K562 (cell line): ENCODE results near the gene SMIM3. TPM values are rescaled to one million over a fixed set of nuclear protein-coding genes. Genes with fewer than 3 reads are reported as not detected.
A peak's percentile ranks its signal among the peaks of the same experiment; 100 is the strongest.

Source experiments
- BCLAF1 ChIP-seq, 2 experiments: fragments of 450-650 bp in 1 of 2; IDR thresholded peaks; 2 replicates each; pipeline ENCODE4 v1.6.1; 2011 to 2017; ENCODE audit warnings: low read depth in 2 of 2, antibody characterized with exemption in 1 of 2, borderline replicate concordance in 1 of 2, low read length in 1 of 2, mild to moderate bottlenecking in 1 of 2, mixed read lengths in 1 of 2; ENCODE audit not compliant: control insufficient read depth in 1 of 2
- BRF1 ChIP-seq: IDR thresholded peaks from 3 replicates; pipeline ENCODE4 v1.6.1; 2011; ENCODE audit warnings: borderline replicate concordance, mild to moderate bottlenecking; ENCODE audit not compliant: insufficient read length; ENCODE audit errors: extremely low read depth
- FOXK1 ChIP-seq: sonication (generic); formaldehyde crosslinking; IDR thresholded peaks from 2 replicates; pipeline ENCODE4 v1.8.0; 2022; ENCODE audit warnings: missing genetic modification reagents, mild to moderate bottlenecking, borderline replicate concordance
- KDM1A ChIP-seq, 2 experiments: fragments of 450-650 bp; IDR thresholded peaks; 2 replicates each; pipeline ENCODE4 v1.6.1; 2016; ENCODE audit warnings: mild to moderate bottlenecking in 2 of 2
- MLLT1 ChIP-seq, 2 experiments: fragments of 450-650 bp; IDR thresholded peaks; 2 replicates each; pipeline ENCODE4 v1.6.1; 2016
- NFE2L1 ChIP-seq: fragments of 450-650 bp; IDR thresholded peaks from 2 replicates; pipeline ENCODE4 v1.6.1; 2016; ENCODE audit warnings: missing genetic modification characterization, low read depth, mild to moderate bottlenecking, missing compliant biosample characterization, moderate library complexity, borderline replicate concordance
- RAD21 ChIP-seq, 2 experiments: fragments of 250-450 bp in 1 of 2; fragments of 450-650 bp in 1 of 2; sonication (Bioruptor Pico) in 1 of 2; formaldehyde crosslinking in 1 of 2; IDR thresholded peaks in 1 of 2; conservative IDR thresholded peaks in 1 of 2; 2 replicates each; pipeline versions ENCODE4 v1.4.0 to v1.8.0; 2020 to 2022; ENCODE audit warnings: mild to moderate bottlenecking in 2 of 2, moderate library complexity in 1 of 2
- SIN3A ChIP-seq, 2 experiments: fragments of 150-350 bp in 1 of 2; IDR thresholded peaks; 2 replicates each; pipeline ENCODE4 v1.6.1; 2011 to 2016; ENCODE audit warnings: borderline replicate concordance in 2 of 2, low read depth in 2 of 2, low read length in 2 of 2, mild to moderate bottlenecking in 2 of 2, moderate library complexity in 2 of 2; ENCODE audit not compliant: control insufficient read depth in 1 of 2
- SIN3B ChIP-seq: fragments of 450-650 bp; IDR thresholded peaks from 2 replicates; pipeline ENCODE4 v1.6.1; 2017; ENCODE audit warnings: low read depth, mild to moderate bottlenecking, moderate library complexity
- SMAD2 ChIP-seq: fragments of 150-350 bp; IDR thresholded peaks from 2 replicates; pipeline ENCODE4 v1.6.1; 2014; ENCODE audit warnings: low read depth, mild to moderate bottlenecking, low read length
- SNAPC5 ChIP-seq: fragments of 250-450 bp; sonication (Bioruptor Pico); IDR thresholded peaks from 2 replicates; pipeline ENCODE4 v1.8.0; 2021; ENCODE audit warnings: moderate library complexity, mild to moderate bottlenecking, inconsistent platforms
- SNIP1 ChIP-seq: fragments of 450-650 bp; IDR thresholded peaks from 2 replicates; pipeline ENCODE4 v1.7.1; 2017; ENCODE audit warnings: low read depth, mild to moderate bottlenecking
- TBL1XR1 ChIP-seq, 2 experiments: IDR thresholded peaks; 2 replicates each; pipeline ENCODE4 v1.6.1; 2012; ENCODE audit warnings: improper control_type of control experiment in 2 of 2, low read length in 2 of 2, mild to moderate bottlenecking in 1 of 2
- VEZF1 ChIP-seq: fragments of 200-800 bp; sonication (Bioruptor generic); IDR thresholded peaks from 2 replicates; pipeline ENCODE4 v1.6.1; 2017; ENCODE audit warnings: missing genetic modification characterization, missing compliant biosample characterization
- ZNF140 ChIP-seq: fragments of 250-450 bp; sonication (Bioruptor Pico); IDR thresholded peaks from 2 replicates; pipeline ENCODE4 v1.8.0; 2021; ENCODE audit warnings: moderate library complexity, mild to moderate bottlenecking, inconsistent platforms
- ZNF263 ChIP-seq: sonication (generic); formaldehyde crosslinking; IDR thresholded peaks from 2 replicates; pipeline ENCODE4 v1.8.0; 2022; ENCODE audit warnings: mild to moderate bottlenecking, missing genetic modification reagents, borderline replicate concordance
- ZNF282 ChIP-seq: sonication (generic); formaldehyde crosslinking; IDR thresholded peaks from 2 replicates; pipeline ENCODE4 v1.8.1; 2023; ENCODE audit warnings: missing genetic modification reagents
- ZNF445 ChIP-seq: fragments of 250-450 bp; sonication (Bioruptor Pico); IDR thresholded peaks from 2 replicates; pipeline ENCODE4 v1.4.0; 2020; ENCODE audit warnings: low read depth, mild to moderate bottlenecking, moderate library complexity
- ZNF589 ChIP-seq: fragments of 200-800 bp; sonication (Bioruptor generic); IDR thresholded peaks from 2 replicates; pipeline ENCODE4 v1.6.1; 2016; ENCODE audit warnings: low read depth, missing genetic modification characterization, missing compliant biosample characterization
- ZNF785 ChIP-seq: fragments of 250-450 bp; sonication (Bioruptor Pico); IDR thresholded peaks from 2 replicates; pipeline ENCODE4 v1.4.0; 2020; ENCODE audit warnings: mild to moderate bottlenecking
- polyA plus RNA-seq, 8 experiments: library from polyadenylated mRNA; depleted of rRNA in 4 of 8; stranded (reverse) in 5 of 8; unstranded in 3 of 8; fragments of >200 nt; fragmentation: Nextera tagmentation in 2 of 8; fragmentation: Illumina TruSeq in 1 of 8; extraction: Ambion mirVana in 2 of 8; extraction: Trizol in 1 of 8; gene quantifications; 2 replicates each; pipeline versions ENCODE4 v1.2.1 to v1.2.3, GENCODE V29; 2011 to 2014; ENCODE audit warnings: inconsistent platforms in 1 of 8, missing spikeins in 1 of 8
- total RNA-seq, 7 experiments: library from RNA; depleted of rRNA in 6 of 7; stranded (reverse); fragments of >200 nt in 6 of 7; fragmentation: Illumina TruSeq in 2 of 7; extraction: Trizol in 2 of 7; gene quantifications; 2 replicates each; pipeline versions ENCODE4 v1.2.1 to v1.2.3, GENCODE V29; 2011 to 2021; ENCODE audit warnings: low replicate concordance in 1 of 7

The SMIM3 gene
- total and polyA plus RNA-seq, 9 of the 15 experiments (the other 6 are each of a cell fraction or from before 2014, with no cell fraction given): 4.1 to 27.7 (median 13.6) TPM

GRCh38 chr5:150778517-150779396, at the start of gene SMIM3 (continued):
- no peak for TF ChIP-seq BCLAF1 (IDR thresholded peaks at IDR 0.05; ENCODE audit: borderline replicate concordance in 1 of 2, control insufficient read depth in 1 of 2, low read depth in 2 of 2, low read length in 1 of 2)
- TF ChIP-seq ZNF445 (CRISPR knock-in tag): no peak
- no peak for TF ChIP-seq ZNF785 (CRISPR knock-in tag)
- no peak for TF ChIP-seq KDM1A (IDR thresholded peaks at IDR 0.05)
- TF ChIP-seq SNAPC5 (CRISPR knock-in tag): no peak
- no peak for TF ChIP-seq SMAD2
- TF ChIP-seq FOXK1: no peak
- no peak for TF ChIP-seq NFE2L1 (tag)
- TF ChIP-seq RAD21 (CRISPR knock-in tag; conservative IDR thresholded peaks at IDR 0.05 in 1 of 2, IDR thresholded peaks at IDR 0.05 in 1 of 2): peak; percentile 82 to 86
- TF ChIP-seq ZNF589 (CRISPR knock-in tag): 0 out of 2 replicates have a peak, but pooled peaks have one; percentile 67
- no peak for TF ChIP-seq SIN3B
- TF ChIP-seq ZNF263 (CRISPR knock-in tag): no peak; the same call in 1 of the 2 replicates
- TF ChIP-seq BRF1: no peak
- no peak for TF ChIP-seq ZNF140 (CRISPR knock-in tag)
- no peak for TF ChIP-seq SNIP1
- no peak for TF ChIP-seq TBL1XR1 (IDR thresholded peaks at IDR 0.05; ENCODE audit: low read length in 2 of 2)
- no peak for TF ChIP-seq ZNF282 (CRISPR knock-in tag)
- 0 out of 4 replicates have a peak, but pooled peaks of 1 of the 2 experiments have one; percentile 16 for TF ChIP-seq MLLT1 (IDR thresholded peaks at IDR 0.05)
- peak; percentile 36 for TF ChIP-seq VEZF1 (CRISPR knock-in tag)
- peak in 1 of 2 experiments; percentile 48; a peak in 1 of 4 replicates for TF ChIP-seq SIN3A (IDR thresholded peaks at IDR 0.05; ENCODE audit: borderline replicate concordance in 2 of 2, control insufficient read depth in 1 of 2, low read depth in 2 of 2, low read length in 2 of 2)
